HEK293 (cell line): ENCODE measurements around the gene CHMP4A.

ENCODE experiments used
- KLF1 ChIP-seq: fragments of 450-650 bp; formaldehyde crosslinking; IDR thresholded peaks from 2 replicates; pipeline ENCODE4 v1.5.1; 2016; ENCODE audit warnings: missing biosample characterization, missing genetic modification characterization
- KLF10 ChIP-seq: fragments of 450-650 bp; IDR thresholded peaks from 2 replicates; pipeline ENCODE4 v1.5.1; 2018; ENCODE audit warnings: missing biosample characterization, mild to moderate bottlenecking, missing genetic modification characterization
- REPIN1 ChIP-seq: fragments of 450-650 bp; formaldehyde crosslinking; IDR thresholded peaks from 2 replicates; pipeline ENCODE4 v1.5.1; 2017; ENCODE audit warnings: missing biosample characterization, missing genetic modification characterization, low read depth
- YY1 ChIP-seq: fragments of 450-650 bp; formaldehyde crosslinking; IDR thresholded peaks from 2 replicates; pipeline ENCODE4 v1.5.1; 2018; ENCODE audit warnings: missing biosample characterization, missing genetic modification characterization
- ZBTB7A ChIP-seq: fragments of 450-650 bp; formaldehyde crosslinking; IDR thresholded peaks from 2 replicates; pipeline ENCODE4 v1.5.1; 2016; ENCODE audit warnings: low read depth, missing biosample characterization, missing genetic modification characterization
- ZEB2 ChIP-seq: fragments of 450-650 bp; formaldehyde crosslinking; IDR thresholded peaks from 2 replicates; pipeline ENCODE4 v1.5.1; 2016; ENCODE audit warnings: missing biosample characterization, missing genetic modification characterization
- ZNF549 ChIP-seq: fragments of 450-650 bp; IDR thresholded peaks from 2 replicates; pipeline ENCODE4 v1.5.1; 2018; ENCODE audit warnings: missing biosample characterization, missing genetic modification characterization, mild to moderate bottlenecking, inconsistent platforms, moderate library complexity
- ZNF596 ChIP-seq: fragments of 450-650 bp; IDR thresholded peaks from 2 replicates; pipeline ENCODE4 v1.5.0; 2018; ENCODE audit warnings: missing biosample characterization, mild to moderate bottlenecking, missing genetic modification characterization, moderate library complexity
- TF ChIP-seq, protein P1 (sequence below): fragments of 450-650 bp; formaldehyde crosslinking; IDR thresholded peaks from 2 replicates; pipeline ENCODE4 v1.5.1; 2016; ENCODE audit warnings: missing biosample characterization, missing genetic modification characterization
- TF ChIP-seq, protein P2 (sequence below): fragments of 450-650 bp; formaldehyde crosslinking; conservative IDR thresholded peaks from 2 replicates; pipeline ENCODE4 v1.5.1; 2016; ENCODE audit warnings: low read depth, missing biosample characterization, missing genetic modification characterization
- TF ChIP-seq, protein P3 (sequence below): IDR thresholded peaks from 2 replicates; pipeline ENCODE4 v1.6.1; 2011; ENCODE audit warnings: mild to moderate bottlenecking, low read depth, low read length, borderline replicate concordance
- TF ChIP-seq, protein P4 (sequence below): fragments of 450-650 bp; formaldehyde crosslinking; conservative IDR thresholded peaks from 2 replicates; pipeline ENCODE4 v1.5.1; 2016; ENCODE audit warnings: low read depth, missing biosample characterization, missing genetic modification characterization

DNA sequence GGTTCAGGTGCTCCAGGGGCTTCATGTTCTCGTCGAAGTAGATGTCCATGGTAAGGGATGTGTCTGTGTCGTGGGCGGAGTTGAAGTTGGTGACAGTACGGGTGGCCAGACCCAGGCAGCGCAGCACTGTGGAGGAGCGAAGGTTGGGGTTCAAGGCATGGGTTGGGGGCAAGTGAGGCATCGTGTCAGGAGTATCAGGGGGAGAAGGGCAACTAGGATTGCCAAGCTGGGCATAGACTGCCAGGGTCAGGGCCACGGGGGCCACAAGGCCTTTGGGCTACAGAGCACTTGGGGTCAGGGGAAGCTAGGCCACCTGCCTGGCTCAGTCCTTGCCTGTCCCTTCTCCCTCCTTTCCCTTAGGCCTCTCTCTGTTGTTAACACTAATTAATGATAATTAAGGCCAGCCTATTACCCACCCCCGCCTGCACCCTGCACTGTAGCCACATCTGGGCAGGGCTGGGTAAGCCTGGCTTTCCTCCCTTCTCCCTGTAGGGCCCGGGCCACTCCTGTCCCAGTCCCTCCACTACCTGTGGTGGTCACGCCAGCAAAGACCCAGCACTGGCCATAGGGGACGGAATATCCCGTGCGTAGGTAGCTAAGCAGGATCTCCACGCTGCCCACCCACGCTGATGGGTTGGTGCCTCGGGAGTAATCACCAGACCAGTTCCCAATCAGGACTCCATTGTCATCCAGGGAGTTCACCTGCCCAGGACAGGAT is 45.4 kb upstream of the CHMP4A start:
- TF ChIP-seq ZNF596 (tag by site-specific recombination) (no peak), KLF10 (tag by site-specific recombination) (no peak), YY1 (tag by site-specific recombination) (no peak), KLF1 (no peak), ZNF549 (tag by site-specific recombination) (no peak), ZBTB7A (tag by site-specific recombination) (no peak), ZEB2 (tag by site-specific recombination) (no peak), REPIN1 (no peak)
- TF ChIP-seq, protein P1, sequence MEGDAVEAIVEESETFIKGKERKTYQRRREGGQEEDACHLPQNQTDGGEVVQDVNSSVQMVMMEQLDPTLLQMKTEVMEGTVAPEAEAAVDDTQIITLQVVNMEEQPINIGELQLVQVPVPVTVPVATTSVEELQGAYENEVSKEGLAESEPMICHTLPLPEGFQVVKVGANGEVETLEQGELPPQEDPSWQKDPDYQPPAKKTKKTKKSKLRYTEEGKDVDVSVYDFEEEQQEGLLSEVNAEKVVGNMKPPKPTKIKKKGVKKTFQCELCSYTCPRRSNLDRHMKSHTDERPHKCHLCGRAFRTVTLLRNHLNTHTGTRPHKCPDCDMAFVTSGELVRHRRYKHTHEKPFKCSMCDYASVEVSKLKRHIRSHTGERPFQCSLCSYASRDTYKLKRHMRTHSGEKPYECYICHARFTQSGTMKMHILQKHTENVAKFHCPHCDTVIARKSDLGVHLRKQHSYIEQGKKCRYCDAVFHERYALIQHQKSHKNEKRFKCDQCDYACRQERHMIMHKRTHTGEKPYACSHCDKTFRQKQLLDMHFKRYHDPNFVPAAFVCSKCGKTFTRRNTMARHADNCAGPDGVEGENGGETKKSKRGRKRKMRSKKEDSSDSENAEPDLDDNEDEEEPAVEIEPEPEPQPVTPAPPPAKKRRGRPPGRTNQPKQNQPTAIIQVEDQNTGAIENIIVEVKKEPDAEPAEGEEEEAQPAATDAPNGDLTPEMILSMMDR (tag by site-specific recombination), result no peak
- TF ChIP-seq, protein P2, sequence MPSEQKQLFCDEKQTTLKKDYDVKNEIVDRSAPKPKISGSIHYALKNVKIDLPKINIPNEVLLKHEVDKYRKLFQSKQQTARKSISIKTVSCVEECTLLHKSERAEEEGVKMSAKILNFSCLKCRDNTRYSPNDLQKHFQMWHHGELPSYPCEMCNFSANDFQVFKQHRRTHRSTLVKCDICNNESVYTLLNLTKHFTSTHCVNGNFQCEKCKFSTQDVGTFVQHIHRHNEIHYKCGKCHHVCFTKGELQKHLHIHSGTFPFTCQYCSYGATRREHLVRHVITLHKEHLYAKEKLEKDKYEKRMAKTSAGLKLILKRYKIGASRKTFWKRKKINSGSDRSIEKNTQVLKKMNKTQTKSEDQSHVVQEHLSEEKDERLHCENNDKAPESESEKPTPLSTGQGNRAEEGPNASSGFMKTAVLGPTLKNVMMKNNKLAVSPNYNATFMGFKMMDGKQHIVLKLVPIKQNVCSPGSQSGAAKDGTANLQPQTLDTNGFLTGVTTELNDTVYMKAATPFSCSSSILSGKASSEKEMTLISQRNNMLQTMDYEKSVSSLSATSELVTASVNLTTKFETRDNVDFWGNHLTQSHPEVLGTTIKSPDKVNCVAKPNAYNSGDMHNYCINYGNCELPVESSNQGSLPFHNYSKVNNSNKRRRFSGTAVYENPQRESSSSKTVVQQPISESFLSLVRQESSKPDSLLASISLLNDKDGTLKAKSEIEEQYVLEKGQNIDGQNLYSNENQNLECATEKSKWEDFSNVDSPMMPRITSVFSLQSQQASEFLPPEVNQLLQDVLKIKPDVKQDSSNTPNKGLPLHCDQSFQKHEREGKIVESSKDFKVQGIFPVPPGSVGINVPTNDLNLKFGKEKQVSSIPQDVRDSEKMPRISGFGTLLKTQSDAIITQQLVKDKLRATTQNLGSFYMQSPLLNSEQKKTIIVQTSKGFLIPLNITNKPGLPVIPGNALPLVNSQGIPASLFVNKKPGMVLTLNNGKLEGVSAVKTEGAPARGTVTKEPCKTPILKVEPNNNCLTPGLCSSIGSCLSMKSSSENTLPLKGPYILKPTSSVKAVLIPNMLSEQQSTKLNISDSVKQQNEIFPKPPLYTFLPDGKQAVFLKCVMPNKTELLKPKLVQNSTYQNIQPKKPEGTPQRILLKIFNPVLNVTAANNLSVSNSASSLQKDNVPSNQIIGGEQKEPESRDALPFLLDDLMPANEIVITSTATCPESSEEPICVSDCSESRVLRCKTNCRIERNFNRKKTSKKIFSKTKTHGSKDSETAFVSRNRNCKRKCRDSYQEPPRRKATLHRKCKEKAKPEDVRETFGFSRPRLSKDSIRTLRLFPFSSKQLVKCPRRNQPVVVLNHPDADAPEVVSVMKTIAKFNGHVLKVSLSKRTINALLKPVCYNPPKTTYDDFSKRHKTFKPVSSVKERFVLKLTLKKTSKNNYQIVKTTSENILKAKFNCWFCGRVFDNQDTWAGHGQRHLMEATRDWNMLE, result no peak
- TF ChIP-seq, protein P3, sequence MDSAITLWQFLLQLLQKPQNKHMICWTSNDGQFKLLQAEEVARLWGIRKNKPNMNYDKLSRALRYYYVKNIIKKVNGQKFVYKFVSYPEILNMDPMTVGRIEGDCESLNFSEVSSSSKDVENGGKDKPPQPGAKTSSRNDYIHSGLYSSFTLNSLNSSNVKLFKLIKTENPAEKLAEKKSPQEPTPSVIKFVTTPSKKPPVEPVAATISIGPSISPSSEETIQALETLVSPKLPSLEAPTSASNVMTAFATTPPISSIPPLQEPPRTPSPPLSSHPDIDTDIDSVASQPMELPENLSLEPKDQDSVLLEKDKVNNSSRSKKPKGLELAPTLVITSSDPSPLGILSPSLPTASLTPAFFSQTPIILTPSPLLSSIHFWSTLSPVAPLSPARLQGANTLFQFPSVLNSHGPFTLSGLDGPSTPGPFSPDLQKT, result no peak
- TF ChIP-seq, protein P4, sequence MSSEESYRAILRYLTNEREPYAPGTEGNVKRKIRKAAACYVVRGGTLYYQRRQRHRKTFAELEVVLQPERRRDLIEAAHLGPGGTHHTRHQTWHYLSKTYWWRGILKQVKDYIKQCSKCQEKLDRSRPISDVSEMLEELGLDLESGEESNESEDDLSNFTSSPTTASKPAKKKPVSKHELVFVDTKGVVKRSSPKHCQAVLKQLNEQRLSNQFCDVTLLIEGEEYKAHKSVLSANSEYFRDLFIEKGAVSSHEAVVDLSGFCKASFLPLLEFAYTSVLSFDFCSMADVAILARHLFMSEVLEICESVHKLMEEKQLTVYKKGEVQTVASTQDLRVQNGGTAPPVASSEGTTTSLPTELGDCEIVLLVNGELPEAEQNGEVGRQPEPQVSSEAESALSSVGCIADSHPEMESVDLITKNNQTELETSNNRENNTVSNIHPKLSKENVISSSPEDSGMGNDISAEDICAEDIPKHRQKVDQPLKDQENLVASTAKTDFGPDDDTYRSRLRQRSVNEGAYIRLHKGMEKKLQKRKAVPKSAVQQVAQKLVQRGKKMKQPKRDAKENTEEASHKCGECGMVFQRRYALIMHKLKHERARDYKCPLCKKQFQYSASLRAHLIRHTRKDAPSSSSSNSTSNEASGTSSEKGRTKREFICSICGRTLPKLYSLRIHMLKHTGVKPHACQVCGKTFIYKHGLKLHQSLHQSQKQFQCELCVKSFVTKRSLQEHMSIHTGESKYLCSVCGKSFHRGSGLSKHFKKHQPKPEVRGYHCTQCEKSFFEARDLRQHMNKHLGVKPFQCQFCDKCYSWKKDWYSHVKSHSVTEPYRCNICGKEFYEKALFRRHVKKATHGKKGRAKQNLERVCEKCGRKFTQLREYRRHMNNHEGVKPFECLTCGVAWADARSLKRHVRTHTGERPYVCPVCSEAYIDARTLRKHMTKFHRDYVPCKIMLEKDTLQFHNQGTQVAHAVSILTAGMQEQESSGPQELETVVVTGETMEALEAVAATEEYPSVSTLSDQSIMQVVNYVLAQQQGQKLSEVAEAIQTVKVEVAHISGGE (tag by site-specific recombination), result no peak
